Mesendoderm (in vitro differentiated cells): ENCODE results near the gene INCENP.

ENCODE experiments used
- DNase-seq: peaks from one replicate; pipeline ENCODE4 v3.0.0; 2013
- H2AK5ac ChIP-seq: 2 replicates; pipeline ENCODE4 v1.6.1; 2013; ENCODE audit warnings: low read length, inconsistent platforms
- H2BK120ac ChIP-seq: 2 replicates; pipeline ENCODE4 v1.6.1; 2013; ENCODE audit warnings: low read depth, mild to moderate bottlenecking, low read length, moderate library complexity, mixed read lengths
- H2BK15ac ChIP-seq: replicated peaks from 2 replicates; pipeline ENCODE4 v1.6.1; 2013; ENCODE audit warnings: low read depth, mild to moderate bottlenecking, moderate library complexity
- H2BK5ac ChIP-seq: 2 replicates; pipeline ENCODE4 v1.6.1; 2013; ENCODE audit warnings: low read length, inconsistent platforms
- H3K18ac ChIP-seq: 2 replicates; pipeline ENCODE4 v1.6.1; 2013; ENCODE audit warnings: mild to moderate bottlenecking, low read length, mixed read lengths
- H3K23ac ChIP-seq: one replicate; pipeline ENCODE4 v1.6.1; 2013; ENCODE audit warnings: low read length
- H3K27ac ChIP-seq: 2 replicates; pipeline ENCODE4 v1.5.1; 2013; ENCODE audit warnings: low read depth, mild to moderate bottlenecking, inconsistent platforms, low read length, moderate library complexity
- H3K27me3 ChIP-seq: 2 replicates; pipeline ENCODE4 v1.6.1; 2013; ENCODE audit warnings: low read length, control low read depth, mild to moderate bottlenecking, inconsistent platforms; ENCODE audit not compliant: insufficient read depth, poor library complexity
- H3K36me3 ChIP-seq: 2 replicates; pipeline ENCODE4 v1.6.1; 2013; ENCODE audit warnings: low read length, inconsistent platforms; ENCODE audit not compliant: control insufficient read depth, insufficient read depth
- H3K4ac ChIP-seq: one replicate; pipeline ENCODE4 v1.6.1; 2013; ENCODE audit warnings: low read depth, mild to moderate bottlenecking, low read length, moderate library complexity
- H3K4me1 ChIP-seq: 2 replicates; pipeline ENCODE4 v1.6.1; 2013; ENCODE audit warnings: low read depth, low read length, inconsistent platforms; ENCODE audit not compliant: control insufficient read depth
- H3K4me2 ChIP-seq: 2 replicates; pipeline ENCODE4 v1.6.1; 2013; ENCODE audit warnings: low read length
- H3K4me3 ChIP-seq: 2 replicates; pipeline ENCODE4 v1.5.1; 2013; ENCODE audit warnings: mild to moderate bottlenecking, low read length
- H3K56ac ChIP-seq: one replicate; pipeline ENCODE4 v1.6.1; 2013; ENCODE audit warnings: low read length
- H3K79me1 ChIP-seq: 2 replicates; pipeline ENCODE4 v1.6.1; 2013; ENCODE audit warnings: low read length, inconsistent platforms
- H3K79me2 ChIP-seq: 2 replicates; pipeline ENCODE4 v1.6.1; 2013; ENCODE audit warnings: mild to moderate bottlenecking, low read length; ENCODE audit not compliant: control insufficient read depth, insufficient read depth
- H3K9ac ChIP-seq: 2 replicates; pipeline ENCODE4 v1.6.1; 2013; ENCODE audit warnings: low read length, inconsistent platforms
- H4K5ac ChIP-seq: one replicate; pipeline ENCODE4 v1.6.1; 2013; ENCODE audit warnings: low read length
- H4K8ac ChIP-seq: one replicate; pipeline ENCODE4 v1.6.1; 2013; ENCODE audit warnings: low read depth, mild to moderate bottlenecking, control low read depth, low read length, moderate library complexity
- WGBS: extraction: QIAGEN DNeasy Blood & Tissue Kit; methylation state at CpG from one replicate; pipeline ENCODE4 v1.1.7; 2013; ENCODE audit warnings: low lambda C conversion rate, missing lambda C conversion rate; ENCODE audit not compliant: insufficient coverage; ENCODE audit errors: extremely low coverage; 5-methylcytosine and 5-hydroxymethylcytosine counted together

Gene INCENP

DNA sequence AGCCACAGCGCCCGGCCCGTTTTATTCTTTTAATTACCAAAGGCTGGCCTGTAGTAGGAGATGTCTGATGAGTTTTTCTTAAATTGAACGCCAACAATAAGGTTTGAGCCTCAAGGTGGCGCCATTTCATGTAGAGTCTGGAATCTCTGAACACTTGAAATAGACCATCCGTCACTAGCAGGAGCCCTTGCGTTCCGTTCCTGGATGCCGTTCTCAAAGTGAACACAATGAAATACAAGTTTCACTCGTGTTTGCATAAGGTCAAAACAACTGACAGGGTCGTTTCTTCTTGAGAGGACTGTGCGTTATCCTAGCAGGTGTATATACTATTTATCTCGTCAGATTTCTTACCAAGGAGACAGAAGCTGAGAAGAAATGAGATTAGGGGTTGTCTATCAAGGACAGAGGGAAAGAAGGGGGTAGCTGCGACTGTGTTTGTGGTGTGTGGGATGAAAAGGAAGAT lies 47.5 kb downstream of the INCENP start:
- DNase-seq: peak; percentile 92
- H3K79me1 ChIP-seq: no peaks in the 10 kb centered on the region
- H2BK15ac ChIP-seq: no peak overlapping the region
- no peak overlapping the region for H4K8ac ChIP-seq
- H3K27me3 ChIP-seq: no peaks in the 10 kb centered on the region
- no peaks in the 10 kb centered on the region for H3K36me3 ChIP-seq
- H4K5ac ChIP-seq: no peak overlapping the region
- no peak overlapping the region for H3K4me2 ChIP-seq
- H3K79me2 ChIP-seq: no peaks in the 10 kb centered on the region
- H2BK120ac ChIP-seq: no peak overlapping the region
- H3K4ac ChIP-seq: no peak overlapping the region
- H3K9ac ChIP-seq: no peak overlapping the region
- 100% methylated on average over 1 of the region's 14 CpGs for WGBS
- H3K23ac ChIP-seq: no peak overlapping the region
- no peaks in the 10 kb centered on the region for H3K4me1 ChIP-seq
- H3K56ac ChIP-seq: no peak overlapping the region
- H3K27ac ChIP-seq: no peak overlapping the region
- no peak overlapping the region for H2BK5ac ChIP-seq
- H3K18ac ChIP-seq: no peak overlapping the region
- H3K4me3 ChIP-seq: no peak overlapping the region
- no peak overlapping the region for H2AK5ac ChIP-seq

DNA sequence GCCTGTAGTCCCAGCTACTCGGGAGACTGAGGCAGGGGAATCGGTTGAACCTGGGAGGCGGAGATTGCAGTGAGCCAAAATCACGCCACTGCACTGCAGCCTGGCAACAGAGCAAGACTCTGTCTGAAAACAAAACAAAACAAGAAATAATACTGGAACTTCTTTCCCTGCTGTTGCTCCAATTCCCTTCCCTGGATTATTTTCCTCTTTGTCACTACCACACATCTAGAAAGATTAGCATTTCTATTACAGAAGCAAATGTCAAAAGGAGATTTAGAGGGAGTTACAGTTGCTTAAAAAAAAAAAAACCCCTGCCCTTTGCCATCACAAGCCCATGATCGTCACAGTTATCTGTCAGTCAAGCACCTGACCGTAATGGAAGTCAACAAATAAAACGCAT lies 48.5 kb downstream of the INCENP start:
- DNase-seq: no peak
- H3K9ac ChIP-seq: no peak overlapping the region
- H2BK5ac ChIP-seq: no peak overlapping the region
- no CpG with 5 or more reads among the region's 7 CpGs for WGBS
- H3K27ac ChIP-seq: no peak overlapping the region
- H3K56ac ChIP-seq: no peak overlapping the region
- no peak overlapping the region for H3K4me3 ChIP-seq
- H3K23ac ChIP-seq: no peak overlapping the region
- no peak overlapping the region for H2BK15ac ChIP-seq
- no peak overlapping the region for H4K8ac ChIP-seq
- H3K27me3 ChIP-seq: no peaks in the 10 kb centered on the region
- no peak overlapping the region for H2AK5ac ChIP-seq
- H2BK120ac ChIP-seq: no peak overlapping the region
- no peak overlapping the region for H3K18ac ChIP-seq
- no peak overlapping the region for H3K4ac ChIP-seq
- H3K4me1 ChIP-seq: no peaks in the 10 kb centered on the region
- no peaks in the 10 kb centered on the region for H3K79me1 ChIP-seq
- H4K5ac ChIP-seq: no peak overlapping the region
- H3K4me2 ChIP-seq: no peak overlapping the region
- H3K79me2 ChIP-seq: no peaks in the 10 kb centered on the region
- no peaks in the 10 kb centered on the region for H3K36me3 ChIP-seq

- Histone ChIP-seq H3K79me2 (no peaks in the 10 kb centered on the region), H2BK15ac (no peak overlapping the region), H3K23ac (no peak overlapping the region), H3K27me3 (no peaks in the 10 kb centered on the region), H4K5ac (no peak overlapping the region), H2BK120ac (no peak overlapping the region), H3K4me1 (no peaks in the 10 kb centered on the region), H3K79me1 (no peaks in the 10 kb centered on the region), H3K4me3 (no peak overlapping the region), H2AK5ac (no peak overlapping the region), H4K8ac (no peak overlapping the region), H3K36me3 (no peaks in the 10 kb centered on the region), H3K27ac (no peak overlapping the region), H3K9ac (no peak overlapping the region), H2BK5ac (no peak overlapping the region), H3K4me2 (no peak overlapping the region), H3K56ac (no peak overlapping the region), H3K18ac (no peak overlapping the region), H3K4ac (no peak overlapping the region)
- WGBS: no CpG with 5 or more reads among the region's 3 CpGs
- no peak for DNase-seq
Observed at GRCh38 chr11:62176766-62177165, 53.0 kb downstream of the INCENP start.

- H3K36me3 ChIP-seq: no peaks in the 10 kb centered on the region
- no peaks in the 10 kb centered on the region for H3K27me3 ChIP-seq
- no peak overlapping the region for H3K4me2 ChIP-seq
- H2BK15ac ChIP-seq: no peak overlapping the region
- no peak overlapping the region for H2BK5ac ChIP-seq
- WGBS: no CpG with 5 or more reads among the region's 5 CpGs
- no peak overlapping the region for H2AK5ac ChIP-seq
- no peak overlapping the region for H4K5ac ChIP-seq
- no peak overlapping the region for H2BK120ac ChIP-seq
- no peak overlapping the region for H3K56ac ChIP-seq
- H3K4me1 ChIP-seq: no peaks in the 10 kb centered on the region
- no peaks in the 10 kb centered on the region for H3K79me2 ChIP-seq
- DNase-seq: no peak
- H3K4ac ChIP-seq: no peak overlapping the region
- H3K18ac ChIP-seq: no peak overlapping the region
- H3K79me1 ChIP-seq: no peaks in the 10 kb centered on the region
- no peak overlapping the region for H3K27ac ChIP-seq
- H4K8ac ChIP-seq: no peak overlapping the region
- H3K23ac ChIP-seq: no peak overlapping the region
- no peak overlapping the region for H3K4me3 ChIP-seq
- H3K9ac ChIP-seq: no peak overlapping the region
Observed at GRCh38 chr11:62179995-62180394, 56.2 kb downstream of the INCENP start.

DNA sequence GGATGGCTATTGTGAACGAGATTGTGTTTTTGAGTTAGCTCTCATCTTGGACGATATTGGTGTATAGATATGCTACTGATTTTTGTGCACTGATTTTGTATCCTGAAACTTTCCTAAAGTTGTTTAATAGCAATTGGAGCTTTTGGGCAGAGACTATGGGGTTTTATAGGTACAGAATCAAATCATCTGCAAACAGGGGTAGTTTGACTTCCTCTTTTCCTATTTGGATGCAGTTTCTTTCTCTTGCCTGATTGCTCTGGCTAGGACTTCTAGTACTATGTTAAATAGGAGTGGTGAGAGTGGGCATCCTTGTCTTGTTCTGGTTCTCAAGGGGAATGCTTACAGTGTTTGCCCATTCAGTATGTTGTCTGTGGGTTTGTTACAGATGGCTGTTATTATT lies 57.3 kb downstream of the INCENP start:
- Histone ChIP-seq H3K79me2 (no peaks in the 10 kb centered on the region), H2BK15ac (no peak overlapping the region), H3K4me1 (no peaks in the 10 kb centered on the region), H3K4me2 (no peak overlapping the region), H3K56ac (no peak overlapping the region), H3K23ac (no peak overlapping the region), H3K4me3 (no peak overlapping the region), H2BK120ac (no peak overlapping the region), H4K8ac (no peak overlapping the region), H3K18ac (no peak overlapping the region), H2AK5ac (no peak overlapping the region), H3K27me3 (no peaks in the 10 kb centered on the region), H3K79me1 (no peaks in the 10 kb centered on the region), H4K5ac (no peak overlapping the region), H3K36me3 (no peaks in the 10 kb centered on the region), H3K9ac (no peak overlapping the region), H3K27ac (no peak overlapping the region), H3K4ac (no peak overlapping the region), H2BK5ac (no peak overlapping the region)
- no CpG with 5 or more reads among the region's 2 CpGs for WGBS
- no peak for DNase-seq

GRCh38 chr11:62182147-62182891 lies 58.5 kb downstream of the INCENP start:
- no peak overlapping the region for H3K23ac ChIP-seq
- no peaks in the 10 kb centered on the region for H3K79me1 ChIP-seq
- H3K79me2 ChIP-seq: no peaks in the 10 kb centered on the region
- H2BK5ac ChIP-seq: no peak overlapping the region
- no peak overlapping the region for H3K4ac ChIP-seq
- H3K4me1 ChIP-seq: no peaks in the 10 kb centered on the region
- no peak overlapping the region for H3K4me2 ChIP-seq
- no peak overlapping the region for H3K56ac ChIP-seq
- no peak overlapping the region for H3K18ac ChIP-seq
- no peak overlapping the region for H2AK5ac ChIP-seq
- no peaks in the 10 kb centered on the region for H3K36me3 ChIP-seq
- H3K4me3 ChIP-seq: no peak overlapping the region
- no peaks in the 10 kb centered on the region for H3K27me3 ChIP-seq
- DNase-seq: no peak
- no peak overlapping the region for H4K5ac ChIP-seq
- no peak overlapping the region for H2BK15ac ChIP-seq
- no peak overlapping the region for H3K27ac ChIP-seq
- no CpG with 5 or more reads among the region's 8 CpGs for WGBS
- no peak overlapping the region for H2BK120ac ChIP-seq
- H3K9ac ChIP-seq: no peak overlapping the region
- no peak overlapping the region for H4K8ac ChIP-seq
